OCI-M2 (cell line): ENCODE measurements around the gene C7orf57.

Source experiments
- DNase-seq: peaks from one replicate; lab custom pipeline; 2025; ENCODE audit not compliant: unreplicated experiment; lab: John Stamatoyannopoulos, UW

C7orf57 gene

GRCh38 chr7:48084727-48085432 lies 49.5 kb downstream of the C7orf57 start:
- no peak for DNase-seq

DNA sequence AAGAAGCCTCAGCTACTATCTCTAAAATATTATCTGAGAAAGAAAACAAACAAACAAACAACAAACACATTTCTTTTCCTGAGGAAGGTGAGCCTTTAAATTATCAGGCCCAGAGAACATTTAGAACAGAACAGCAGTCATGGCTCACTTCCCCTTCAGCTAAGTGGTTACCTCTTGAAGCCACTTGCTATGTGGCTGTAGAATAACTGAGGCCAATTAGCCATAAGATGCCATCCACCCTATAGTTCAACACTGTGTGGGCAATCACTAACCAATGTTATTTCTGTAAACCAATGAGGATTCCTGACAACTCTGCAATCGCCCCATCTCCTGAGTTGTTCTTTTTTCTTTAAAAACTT lies 50.1 kb downstream of the C7orf57 start:
- no peak for DNase-seq

- no peak for DNase-seq
These were observed 50.6 kb downstream of the C7orf57 start for GRCh38 chr7:48085942-48086341.

- no peak for DNase-seq
These were observed 52.0 kb downstream of the C7orf57 start for GRCh38 chr7:48087349-48087748.

DNA sequence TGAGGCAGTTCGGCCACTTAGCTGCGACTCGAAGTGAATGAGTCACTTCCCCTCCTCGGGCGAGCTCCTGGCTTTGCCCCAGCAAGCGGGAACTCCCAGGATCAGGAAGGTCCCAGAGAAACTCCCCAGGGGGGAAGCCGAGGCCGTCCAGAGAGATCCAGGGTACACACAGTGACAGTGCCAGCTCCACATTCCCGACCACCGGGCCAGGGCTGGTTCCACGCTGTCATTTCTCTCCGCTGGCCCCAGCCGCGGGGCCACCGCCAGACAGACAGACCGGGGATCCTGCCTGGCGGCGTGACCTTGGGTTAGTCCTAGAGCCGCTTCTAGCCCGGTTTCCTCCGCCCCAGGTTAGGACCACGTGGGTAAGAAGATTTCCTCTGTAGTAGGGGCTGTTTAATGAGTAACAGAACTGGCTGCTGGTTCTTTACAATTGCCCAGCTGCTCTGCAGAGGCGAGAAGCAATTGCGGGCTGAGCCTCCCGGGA lies 53.3 kb downstream of the C7orf57 start:
- no peak for DNase-seq

GRCh38 chr7:48089046-48090003 lies 54.0 kb downstream of the C7orf57 start, which contains the start of gene UPP1:
UPP1 (plus strand) TSS chr7:48089265; CDS start chr7:48094784, 5,519 bp downstream.
- DNase-seq, result no peak

DNA sequence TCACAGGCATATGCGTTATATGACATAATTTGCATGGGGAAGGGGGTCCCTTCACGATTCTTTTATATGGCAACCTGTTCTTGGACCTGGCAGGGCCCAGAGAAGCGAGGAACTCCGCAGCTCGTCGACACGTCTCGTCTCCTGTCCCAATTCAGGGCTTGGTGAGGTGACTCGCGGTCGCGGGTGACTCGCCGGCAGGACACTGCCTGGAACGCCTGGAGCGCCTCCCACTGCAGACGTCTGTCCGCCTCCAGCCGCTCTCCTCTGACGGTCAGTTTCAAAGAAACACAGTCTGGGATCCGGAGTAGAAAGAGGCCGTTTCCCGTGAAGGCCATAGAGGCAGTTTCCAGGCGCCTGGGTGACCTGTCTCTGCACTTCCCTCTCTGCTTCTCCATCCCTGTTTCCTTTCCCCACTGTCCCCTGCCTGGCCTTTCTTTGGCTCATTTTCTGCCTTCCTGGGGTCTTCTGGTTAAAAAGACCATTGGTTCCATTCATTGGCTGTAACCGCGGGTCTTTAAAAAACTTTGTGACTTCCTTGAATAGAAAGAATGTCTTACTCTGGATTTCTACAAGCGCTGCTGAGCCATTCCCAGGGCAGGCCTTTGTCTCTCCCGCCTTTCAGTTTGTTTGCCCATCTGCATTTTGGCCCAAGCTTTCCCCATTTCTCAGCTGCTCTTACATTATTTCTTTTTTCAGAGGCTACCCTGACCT lies 54.9 kb downstream of the C7orf57 start:
- DNase-seq, result no peak

DNA sequence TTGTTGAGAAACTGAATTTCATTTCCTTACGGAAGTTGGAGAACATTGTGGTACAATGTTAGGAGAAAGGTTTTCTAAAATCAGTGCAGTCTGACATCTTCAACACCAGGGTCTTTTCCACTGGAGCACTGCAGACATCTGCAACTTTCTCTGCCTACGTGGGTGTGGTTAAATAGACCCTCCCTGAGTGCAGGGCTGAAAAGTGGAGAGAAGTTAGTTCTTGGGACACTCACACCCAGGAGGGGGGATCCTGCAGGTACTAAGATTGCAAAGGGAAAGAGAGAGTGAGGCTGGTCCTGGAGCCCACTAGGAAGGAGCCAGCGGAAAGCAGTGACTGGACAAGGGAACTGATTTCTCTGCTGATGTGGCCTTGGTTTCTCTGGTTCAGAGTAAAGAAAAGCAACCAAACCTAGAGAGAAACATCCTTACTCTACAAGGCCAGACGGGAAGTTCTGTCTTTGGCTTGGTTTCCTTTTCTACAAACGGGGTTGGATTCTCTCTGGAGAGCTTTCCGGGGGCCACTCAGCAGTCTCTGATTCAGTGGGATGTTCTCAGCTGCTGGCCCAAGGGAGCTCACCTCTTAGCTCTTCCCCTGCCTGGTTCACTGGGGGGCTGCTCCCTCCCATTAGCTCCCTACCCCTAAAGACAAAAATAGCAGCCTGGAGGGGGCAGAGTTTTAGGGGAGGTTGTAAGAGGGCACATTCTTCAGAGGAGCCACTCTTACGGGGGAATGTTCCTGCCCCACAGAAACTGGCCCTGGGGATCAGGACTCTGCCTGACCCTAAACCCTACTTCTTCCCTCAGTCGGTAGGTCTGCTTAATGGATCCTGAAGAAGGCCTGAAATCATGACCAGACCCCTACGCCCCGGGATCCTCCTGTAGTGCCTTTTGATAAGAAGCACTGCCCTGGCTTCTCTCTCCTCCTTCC lies 56.4 kb downstream of the C7orf57 start:
- no peak for DNase-seq

- DNase-seq, result no peak
These were observed 59.5 kb downstream of the C7orf57 start for GRCh38 chr7:48094861-48095293.

- DNase-seq, result no peak
These were observed 60.9 kb downstream of the C7orf57 start for GRCh38 chr7:48096273-48096672.

DNA sequence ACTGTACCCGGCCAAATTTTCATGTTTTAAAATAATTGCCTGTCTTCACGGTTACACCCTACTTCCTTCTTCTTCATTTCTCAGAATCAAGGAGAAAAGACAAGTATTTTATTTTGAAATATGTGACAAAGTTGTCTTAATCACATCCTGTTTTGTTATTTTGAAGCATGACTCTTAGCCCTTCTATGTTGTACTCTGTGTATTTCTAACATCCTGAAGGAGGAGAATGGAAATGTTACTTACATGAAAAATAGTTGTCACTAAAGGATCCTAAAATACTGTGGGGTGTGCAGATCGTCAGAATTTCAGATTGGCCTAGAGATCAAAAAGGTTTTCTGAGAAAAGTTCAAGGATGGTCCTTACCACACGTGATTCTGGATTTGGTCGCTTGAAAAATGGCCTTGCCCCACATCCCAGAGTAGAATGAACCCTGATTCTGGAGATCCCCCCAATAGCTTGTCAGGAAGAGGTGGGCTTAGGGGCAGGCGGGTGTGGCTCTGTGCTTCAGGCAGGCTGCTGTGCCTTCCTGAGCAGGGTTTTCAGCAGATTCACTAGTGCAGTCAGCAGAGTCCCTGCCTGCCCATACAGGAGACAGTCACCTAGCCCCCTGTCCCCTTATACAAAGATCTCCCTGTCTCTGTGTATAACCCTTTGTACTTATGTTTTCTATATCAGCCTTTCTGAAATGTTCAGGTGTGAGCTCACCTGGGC lies 62.3 kb downstream of the C7orf57 start:
- DNase-seq, result no peak

DNA sequence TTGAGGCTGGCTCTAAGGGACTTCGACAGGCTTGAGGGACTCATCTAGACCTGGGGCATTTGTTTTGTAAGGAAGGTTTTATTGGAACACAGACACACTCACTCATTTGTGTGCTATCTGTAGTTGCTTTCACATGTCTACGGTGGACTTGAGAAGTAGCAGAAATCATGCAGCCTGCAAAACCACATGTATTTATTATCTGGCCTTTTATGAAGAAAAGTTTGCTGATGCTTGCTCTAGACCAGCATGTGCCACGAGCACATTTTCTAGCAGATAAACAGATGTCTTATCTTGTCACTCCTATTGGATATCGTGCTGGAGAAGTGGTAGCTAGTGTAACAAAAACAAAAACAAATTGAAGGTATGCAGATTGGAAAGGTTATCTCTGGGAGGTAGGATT lies 63.5 kb downstream of the C7orf57 start:
- no peak for DNase-seq

- DNase-seq, result no peak
These were observed 64.4 kb downstream of the C7orf57 start for GRCh38 chr7:48099781-48100180.

DNA sequence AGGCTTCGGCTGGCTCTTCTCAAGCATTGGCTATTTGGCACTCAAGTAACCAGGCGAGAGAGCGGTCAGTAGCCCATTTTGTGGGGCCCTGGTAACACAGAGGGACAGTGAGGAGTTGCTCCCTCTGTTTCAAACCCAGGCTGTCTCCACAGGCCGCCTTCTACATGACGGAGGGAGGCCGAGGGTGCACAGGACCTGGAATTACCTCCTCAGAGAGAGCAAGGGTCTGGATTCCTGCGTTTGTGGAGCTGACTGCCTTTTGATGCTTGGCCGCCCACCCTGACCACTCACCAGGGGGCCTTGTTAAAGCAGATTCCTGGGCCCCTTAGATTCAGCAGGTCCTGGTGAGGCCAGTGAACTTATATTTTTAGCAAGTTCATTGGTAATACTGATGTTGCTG lies 66.0 kb downstream of the C7orf57 start:
- no peak for DNase-seq

- DNase-seq, result no peak
These were observed 66.6 kb downstream of the C7orf57 start for GRCh38 chr7:48101968-48102367.

- no peak for DNase-seq
These were observed 67.2 kb downstream of the C7orf57 start for GRCh38 chr7:48102530-48102929.

- no peak for DNase-seq
These were observed 69.7 kb downstream of the C7orf57 start for GRCh38 chr7:48105045-48105444.

DNA sequence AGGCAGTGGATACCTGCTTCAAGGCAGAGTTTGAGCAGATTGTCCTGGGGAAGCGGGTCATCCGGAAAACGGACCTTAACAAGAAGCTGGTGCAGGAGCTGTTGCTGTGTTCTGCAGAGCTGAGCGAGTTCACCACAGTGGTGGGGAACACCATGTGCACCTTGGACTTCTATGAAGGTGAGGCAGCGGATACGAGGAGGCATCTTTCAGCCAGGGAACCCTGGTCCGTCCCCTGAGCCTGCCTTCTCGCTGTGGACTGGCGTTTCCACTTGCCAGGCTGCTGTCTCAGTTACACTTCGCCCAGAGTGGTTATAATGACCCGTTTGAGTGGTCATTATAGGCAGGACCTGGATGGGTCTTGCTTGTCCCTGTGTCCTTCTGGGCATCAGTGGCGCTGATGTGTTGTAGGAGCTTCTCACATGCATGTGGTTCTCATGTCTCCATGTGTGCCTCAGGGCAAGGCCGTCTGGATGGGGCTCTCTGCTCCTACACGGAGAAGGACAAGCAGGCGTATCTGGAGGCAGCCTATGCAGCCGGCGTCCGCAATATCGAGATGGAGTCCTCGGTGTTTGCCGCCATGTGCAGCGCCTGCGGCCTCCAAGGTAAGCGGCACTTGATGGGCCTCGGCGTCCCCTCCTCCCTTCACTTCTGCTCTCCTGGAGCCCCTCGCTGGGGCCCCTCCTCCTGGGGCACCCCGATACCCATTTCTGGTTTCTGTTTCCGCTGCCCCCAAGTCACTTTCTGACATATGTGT lies 71.7 kb downstream of the C7orf57 start:
- no peak for DNase-seq

DNA sequence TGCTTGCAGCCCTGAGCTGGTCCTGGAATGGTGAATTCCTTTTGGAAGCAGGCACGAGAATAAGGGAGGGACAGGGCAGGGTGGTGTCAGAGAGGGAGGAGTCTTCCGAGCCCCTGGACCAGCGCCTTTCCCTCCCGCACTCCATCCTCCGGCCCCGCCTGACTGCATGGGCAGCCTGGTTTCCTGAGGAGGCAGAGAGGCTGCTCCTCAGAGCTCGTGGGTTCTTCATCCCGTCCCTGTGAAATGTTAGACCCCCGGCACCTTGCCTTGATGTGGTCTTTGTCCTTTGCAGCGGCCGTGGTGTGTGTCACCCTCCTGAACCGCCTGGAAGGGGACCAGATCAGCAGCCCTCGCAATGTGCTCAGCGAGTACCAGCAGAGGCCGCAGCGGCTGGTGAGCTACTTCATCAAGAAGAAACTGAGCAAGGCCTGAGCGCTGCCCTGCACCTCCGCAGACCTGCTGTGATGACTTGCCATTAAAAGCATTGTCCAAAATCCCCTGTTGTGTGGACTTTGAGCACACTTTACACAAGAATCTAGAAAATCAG lies 72.7 kb downstream of the C7orf57 start:
- no peak for DNase-seq
